ENCODE data around the gene ATP2A3.

Gene ATP2A3

DNA sequence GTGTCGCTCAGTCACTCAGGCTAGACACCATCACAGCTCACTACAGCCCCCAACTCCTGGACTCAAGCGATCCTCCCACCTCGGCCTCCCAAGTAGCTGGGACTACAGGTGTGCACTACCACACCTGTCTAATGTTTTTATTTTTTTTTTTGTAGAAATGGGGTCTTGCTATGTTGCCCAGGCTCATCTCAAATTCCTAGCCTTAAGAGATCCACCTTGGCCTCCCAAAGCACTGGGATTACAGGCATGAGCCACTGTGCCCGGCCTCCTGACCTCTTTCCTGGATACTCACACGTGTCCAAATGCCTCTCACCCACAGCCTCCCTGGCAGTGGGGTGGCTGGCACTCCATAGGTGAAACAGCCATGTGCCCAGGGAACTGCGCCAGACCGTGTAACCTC lies 88.9 kb downstream of the ATP2A3 start:
- no peak overlapping the region for H2BK12ac ChIP-seq (ENCODE audit: low read length)
- H3K4ac ChIP-seq (ENCODE audit: low read depth, low read length): no peak overlapping the region
- H3K4me3 ChIP-seq (ENCODE audit: low read depth, low read length): no peak overlapping the region
- H3K9me3 ChIP-seq (ENCODE audit: insufficient read depth, low read depth, low read length): peaks cover 4% of the 10 kb centered on the region
- H3K23ac ChIP-seq (ENCODE audit: low read length): no peak overlapping the region
- WGBS (ENCODE audit: extremely low coverage, insufficient coverage, insufficient read length): no CpG with 5 or more reads among the region's 7 CpGs
- H2AFZ ChIP-seq (ENCODE audit: insufficient read depth, low read length, poor library complexity): no peak overlapping the region
- H3K79me2 ChIP-seq (ENCODE audit: control insufficient read depth, insufficient read depth, low read length, poor library complexity): no peaks in the 10 kb centered on the region
- no peak overlapping the region for H2BK120ac ChIP-seq (ENCODE audit: insufficient read depth, low read length, poor library complexity)
- H4K12ac ChIP-seq (ENCODE audit: low read depth, low read length): no peak overlapping the region
- no peak overlapping the region for H3K14ac ChIP-seq (ENCODE audit: low read length)
- no peak overlapping the region for H3K18ac ChIP-seq (ENCODE audit: low read length)
- no peak overlapping the region for H2AK5ac ChIP-seq (ENCODE audit: low read length)
- H2BK5ac ChIP-seq (ENCODE audit: low read depth, low read length, poor library complexity): no peak overlapping the region
- H3K4me1 ChIP-seq (ENCODE audit: control insufficient read depth in 1 of 2, insufficient read depth in 2 of 2, low read length in 2 of 2): no peaks in the 10 kb centered on the region
- no peak overlapping the region for H4K8ac ChIP-seq (ENCODE audit: low read depth, low read length)
- H3K27me3 ChIP-seq (ENCODE audit: insufficient read depth, low read length): no peaks in the 10 kb centered on the region
- no peak overlapping the region for H4K91ac ChIP-seq (ENCODE audit: low read depth, low read length)
- H3K79me1 ChIP-seq (ENCODE audit: low read length): no peaks in the 10 kb centered on the region
- no peak overlapping the region for H3K27ac ChIP-seq (ENCODE audit: low read depth, low read length)
- DNase-seq: no peak
- no peak overlapping the region for H3K9ac ChIP-seq (ENCODE audit: low read length)
- H3K36me3 ChIP-seq (ENCODE audit: control insufficient read depth in 1 of 2, insufficient read depth in 2 of 2, low read length in 2 of 2): no peaks in the 10 kb centered on the region
- H3K4me2 ChIP-seq (ENCODE audit: low read length): no peak overlapping the region

Measured in trophoblast cell (in vitro differentiated cells and primary cell).